A673 (cell line): ENCODE data around the gene DOCK1.

Source experiments
- EZH2 ChIP-seq: fragments of 200-600 bp; sonication (generic); IDR thresholded peaks from 2 replicates; pipeline ENCODE4 v1.6.1; 2017; ENCODE audit warnings: borderline replicate concordance, low read depth, mild to moderate bottlenecking, mixed read lengths, antibody characterized with exemption, low read length; ENCODE audit not compliant: poor library complexity, severe bottlenecking
- TF ChIP-seq, protein P1 (sequence below): fragments of 300-800, 200-600 bp; sonication (generic); conservative IDR thresholded peaks from 2 replicates; pipeline ENCODE4 v1.5.1; 2017; ENCODE audit warnings: low read depth, mild to moderate bottlenecking, antibody characterized with exemption, low read length, moderate library complexity, mixed read lengths

DNA sequence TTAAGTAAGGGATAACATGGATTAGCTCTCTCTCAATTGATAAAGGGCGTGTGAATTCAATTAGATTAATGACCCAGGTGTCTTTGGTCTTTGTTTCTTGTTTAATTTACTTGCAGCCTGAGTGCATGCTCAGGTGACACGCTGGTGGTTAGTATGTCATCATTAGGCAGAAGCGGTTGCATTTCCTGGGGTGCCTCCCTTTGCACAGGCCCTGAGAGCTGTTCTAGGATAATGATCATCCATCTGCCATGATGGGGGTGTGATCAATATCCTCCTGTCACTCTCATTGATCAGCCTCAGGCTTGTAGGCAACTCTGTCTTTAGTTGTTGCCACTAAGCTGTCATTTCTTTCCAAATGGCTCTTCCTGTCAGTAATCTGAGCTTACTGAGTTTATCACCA, 544.3 kb downstream of the DOCK1 start:
- no peak for TF ChIP-seq EZH2
- TF ChIP-seq, protein P1, sequence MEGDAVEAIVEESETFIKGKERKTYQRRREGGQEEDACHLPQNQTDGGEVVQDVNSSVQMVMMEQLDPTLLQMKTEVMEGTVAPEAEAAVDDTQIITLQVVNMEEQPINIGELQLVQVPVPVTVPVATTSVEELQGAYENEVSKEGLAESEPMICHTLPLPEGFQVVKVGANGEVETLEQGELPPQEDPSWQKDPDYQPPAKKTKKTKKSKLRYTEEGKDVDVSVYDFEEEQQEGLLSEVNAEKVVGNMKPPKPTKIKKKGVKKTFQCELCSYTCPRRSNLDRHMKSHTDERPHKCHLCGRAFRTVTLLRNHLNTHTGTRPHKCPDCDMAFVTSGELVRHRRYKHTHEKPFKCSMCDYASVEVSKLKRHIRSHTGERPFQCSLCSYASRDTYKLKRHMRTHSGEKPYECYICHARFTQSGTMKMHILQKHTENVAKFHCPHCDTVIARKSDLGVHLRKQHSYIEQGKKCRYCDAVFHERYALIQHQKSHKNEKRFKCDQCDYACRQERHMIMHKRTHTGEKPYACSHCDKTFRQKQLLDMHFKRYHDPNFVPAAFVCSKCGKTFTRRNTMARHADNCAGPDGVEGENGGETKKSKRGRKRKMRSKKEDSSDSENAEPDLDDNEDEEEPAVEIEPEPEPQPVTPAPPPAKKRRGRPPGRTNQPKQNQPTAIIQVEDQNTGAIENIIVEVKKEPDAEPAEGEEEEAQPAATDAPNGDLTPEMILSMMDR: no peak
